Suprapubic skin (tissue), 4 donors: ENCODE results near the gene CALML5. TPM values are rescaled to one million over a fixed set of nuclear protein-coding genes. Genes with fewer than 3 reads are reported as not detected.

Experiments used
- DNase-seq, 2 donors: peaks; one replicate each; pipeline ENCODE4 v3.0.0-alpha.2; 2019; ENCODE audit warnings: low spot score in 2 of 2
- H3K27ac ChIP-seq: fragments of 200-600 bp; sonication (generic); one replicate; pipeline ENCODE4 v1.5.1; 2019
- H3K27me3 ChIP-seq: fragments of 200-600 bp; sonication (generic); one replicate; pipeline ENCODE4 v1.5.1; 2019
- H3K36me3 ChIP-seq: fragments of 200-600 bp; sonication (generic); one replicate; pipeline ENCODE4 v1.5.1; 2019
- H3K4me1 ChIP-seq: fragments of 200-600 bp; sonication (generic); one replicate; pipeline ENCODE4 v1.5.1; 2019
- H3K4me3 ChIP-seq: fragments of 200-600 bp; sonication (generic); one replicate; pipeline ENCODE4 v1.5.1; 2019; ENCODE audit warnings: mild to moderate bottlenecking
- H3K9me3 ChIP-seq: fragments of 200-600 bp; sonication (generic); one replicate; pipeline ENCODE4 v1.5.1; 2019
- EP300 ChIP-seq: sonication (generic); formaldehyde crosslinking; IDR thresholded peaks from one replicate; pipeline ENCODE4 v1.6.1; 2017; ENCODE audit warnings: antibody characterized with exemption
- POLR2A ChIP-seq, 2 donors: fragments of 450-650 bp; IDR thresholded peaks; one replicate each; pipeline ENCODE4 v1.6.1; 2017; ENCODE audit warnings: antibody characterized with exemption in 2 of 2, mild to moderate bottlenecking in 2 of 2, moderate library complexity in 2 of 2
- POLR2AphosphoS5 ChIP-seq, 3 donors: sonication (generic); formaldehyde crosslinking; IDR thresholded peaks; one replicate each; pipeline ENCODE4 v1.6.1; 2017; ENCODE audit warnings: antibody characterized with exemption in 3 of 3
- whole genome bisulfite sequencing: methylation state at CpG from one replicate; pipeline ENCODE4 v1.1.5; 2018; 5-methylcytosine and 5-hydroxymethylcytosine counted together
- total RNA-seq, 4 donors: library from RNA; depleted of rRNA; stranded (reverse); fragments of >200 nt; gene quantifications; one replicate each; pipeline ENCODE4 v1.1.0, GENCODE V29; 2016
- TF ChIP-seq, protein P1 (sequence below), 2 donors: fragments of 200-600 bp in 1 of 2; fragments of 450-650 bp in 1 of 2; sonication (generic) in 1 of 2; IDR thresholded peaks; one replicate each; pipeline ENCODE4 v1.5.1; 2016 to 2019; ENCODE audit warnings: antibody characterized with exemption in 2 of 2, mild to moderate bottlenecking in 1 of 2, moderate library complexity in 1 of 2

CALML5 gene
- total RNA-seq, 4 donors from 2014 or later, result 429 to 3,135 (median 2,230) TPM

DNA sequence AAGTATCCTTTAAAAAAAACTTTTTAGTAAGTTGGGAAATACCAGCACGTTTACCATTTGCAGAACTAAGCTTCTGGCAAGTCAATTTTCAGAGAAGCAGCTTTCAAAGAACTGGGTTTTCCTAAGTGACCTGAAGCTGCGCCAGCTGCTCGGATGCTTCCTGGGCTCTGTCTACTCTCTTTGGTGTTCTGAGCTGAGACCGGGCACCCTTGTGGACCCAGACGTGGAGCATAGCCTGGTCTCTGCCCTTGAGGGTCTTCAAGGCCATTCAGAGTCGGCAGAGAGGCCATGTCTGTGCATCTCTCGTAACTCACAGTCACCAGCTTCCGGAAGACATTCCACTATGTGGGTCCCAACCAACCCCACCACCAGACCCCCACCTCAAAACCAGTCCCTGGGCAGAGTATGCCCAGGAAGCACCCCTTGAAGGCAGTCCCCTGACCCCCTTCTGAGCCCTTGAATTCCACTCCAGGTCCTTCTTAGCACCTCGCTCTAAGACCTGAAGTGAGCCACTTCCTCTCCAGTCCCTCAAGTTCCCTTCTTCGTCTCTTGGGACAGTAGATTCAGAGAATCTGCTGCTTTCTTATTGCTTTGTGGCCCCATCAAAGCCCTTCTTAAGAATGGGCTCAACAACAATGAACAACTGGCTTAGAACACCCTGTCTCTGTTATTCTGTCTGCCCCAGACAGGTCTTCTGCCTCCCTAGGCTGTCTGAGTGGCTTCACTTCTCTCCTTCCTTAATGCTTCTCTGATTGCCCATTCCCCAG lies 8.5 kb downstream of the CALML5 start:
- Histone ChIP-seq H3K4me3 (no peak overlapping the region), H3K9me3 (no peaks in the 10 kb centered on the region), H3K27ac (no peak overlapping the region), H3K27me3 (no peaks in the 10 kb centered on the region), H3K4me1 (peaks cover 19% of the 10 kb centered on the region), H3K36me3 (no peaks in the 10 kb centered on the region)
- WGBS, result 87% methylated on average over 10 of the region's 10 CpGs
- TF ChIP-seq POLR2AphosphoS5 (IDR thresholded peaks at IDR 0.05), result no peak
- TF ChIP-seq, protein P1, sequence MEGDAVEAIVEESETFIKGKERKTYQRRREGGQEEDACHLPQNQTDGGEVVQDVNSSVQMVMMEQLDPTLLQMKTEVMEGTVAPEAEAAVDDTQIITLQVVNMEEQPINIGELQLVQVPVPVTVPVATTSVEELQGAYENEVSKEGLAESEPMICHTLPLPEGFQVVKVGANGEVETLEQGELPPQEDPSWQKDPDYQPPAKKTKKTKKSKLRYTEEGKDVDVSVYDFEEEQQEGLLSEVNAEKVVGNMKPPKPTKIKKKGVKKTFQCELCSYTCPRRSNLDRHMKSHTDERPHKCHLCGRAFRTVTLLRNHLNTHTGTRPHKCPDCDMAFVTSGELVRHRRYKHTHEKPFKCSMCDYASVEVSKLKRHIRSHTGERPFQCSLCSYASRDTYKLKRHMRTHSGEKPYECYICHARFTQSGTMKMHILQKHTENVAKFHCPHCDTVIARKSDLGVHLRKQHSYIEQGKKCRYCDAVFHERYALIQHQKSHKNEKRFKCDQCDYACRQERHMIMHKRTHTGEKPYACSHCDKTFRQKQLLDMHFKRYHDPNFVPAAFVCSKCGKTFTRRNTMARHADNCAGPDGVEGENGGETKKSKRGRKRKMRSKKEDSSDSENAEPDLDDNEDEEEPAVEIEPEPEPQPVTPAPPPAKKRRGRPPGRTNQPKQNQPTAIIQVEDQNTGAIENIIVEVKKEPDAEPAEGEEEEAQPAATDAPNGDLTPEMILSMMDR (IDR thresholded peaks at IDR 0.05), result no peak
- TF ChIP-seq POLR2A (IDR thresholded peaks at IDR 0.05), result no peak
- no peak for TF ChIP-seq EP300
- no peak for DNase-seq

DNA sequence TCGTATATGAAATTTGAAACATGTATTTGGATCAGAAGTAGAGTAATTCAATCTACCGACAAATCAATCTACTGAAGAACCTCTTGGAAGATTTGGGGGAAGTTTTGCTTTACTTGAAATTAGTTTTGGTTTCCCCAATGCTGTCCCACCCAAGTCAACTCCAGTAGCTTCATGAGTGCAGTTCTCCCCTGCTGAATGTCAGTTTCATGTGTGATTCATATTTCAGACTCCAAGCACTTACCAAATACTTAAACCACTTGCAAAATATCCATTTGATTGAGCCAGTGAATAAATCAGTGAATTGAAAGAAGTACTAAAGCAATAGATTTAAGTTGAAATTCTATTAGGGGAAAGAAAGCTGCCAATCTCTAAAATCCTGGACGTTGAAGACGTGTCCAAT lies 9.3 kb downstream of the CALML5 start:
- peak overlapping the region; percentile 92 for H3K27ac ChIP-seq
- no peak for DNase-seq
- 90% methylated on average over 4 of the region's 4 CpGs for WGBS
- H3K9me3 ChIP-seq, result no peaks in the 10 kb centered on the region
- no peaks in the 10 kb centered on the region for H3K36me3 ChIP-seq
- peaks cover 20% of the 10 kb centered on the region for H3K4me1 ChIP-seq
- H3K4me3 ChIP-seq, result no peak overlapping the region
- H3K27me3 ChIP-seq, result no peaks in the 10 kb centered on the region
- TF ChIP-seq POLR2AphosphoS5 (IDR thresholded peaks at IDR 0.05) (no peak), EP300 (no peak), POLR2A (IDR thresholded peaks at IDR 0.05) (no peak)
- TF ChIP-seq, protein P1 (IDR thresholded peaks at IDR 0.05), result no peak

DNA sequence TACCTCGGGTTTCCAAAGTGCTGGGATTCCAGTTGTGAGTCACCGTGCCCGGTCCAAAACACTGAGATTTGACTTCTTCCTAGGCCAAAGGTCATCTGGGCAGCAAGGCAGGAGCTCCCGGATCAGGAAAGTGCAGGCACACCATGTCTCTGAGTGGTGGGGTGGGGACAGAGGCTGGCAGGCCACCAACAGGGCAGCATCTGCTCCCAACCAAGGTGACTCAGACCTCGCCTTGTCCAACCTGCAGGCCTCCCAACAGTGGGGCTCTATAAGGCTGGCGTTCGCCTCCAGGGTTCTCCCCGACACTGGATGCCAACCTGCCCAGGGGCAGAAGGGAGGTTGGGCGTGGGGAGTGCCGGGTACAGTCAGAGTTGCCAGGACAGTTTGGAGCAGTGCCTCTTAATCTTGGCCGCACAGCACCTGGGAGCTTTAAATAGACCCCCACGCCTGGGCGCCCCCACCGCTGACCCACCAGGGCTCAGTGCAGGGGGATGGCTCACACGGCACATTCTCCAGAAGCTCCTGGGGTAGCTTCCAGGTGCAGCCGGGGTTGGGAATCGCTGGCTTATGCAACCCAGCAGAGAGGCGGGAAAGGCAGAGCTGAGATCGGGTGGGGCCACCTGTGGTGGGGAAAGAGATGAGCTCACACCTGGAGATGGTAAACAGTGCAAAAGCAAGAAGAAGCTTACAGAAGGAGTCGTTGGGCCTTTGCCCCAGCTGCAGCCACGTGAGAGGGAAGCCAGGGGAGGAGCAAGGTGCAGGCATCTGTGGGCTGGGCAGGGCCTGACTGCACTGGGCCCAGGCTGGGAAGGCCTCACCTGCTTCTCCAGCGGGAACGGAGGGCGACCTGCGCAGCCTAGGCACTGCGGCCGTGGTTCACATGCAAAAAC lies 10.9 kb downstream of the CALML5 start:
- 38% methylated on average over 14 of the region's 27 CpGs for WGBS
- peak; percentile 83 to 87 for DNase-seq
- peaks cover 20% of the 10 kb centered on the region for H3K4me1 ChIP-seq
- no peaks in the 10 kb centered on the region for H3K27me3 ChIP-seq
- peak overlapping the region; percentile 18 for H3K4me3 ChIP-seq
- no peaks in the 10 kb centered on the region for H3K9me3 ChIP-seq
- peak; percentile 56 to 82 (median 80) for TF ChIP-seq POLR2AphosphoS5 (IDR thresholded peaks at IDR 0.05)
- TF ChIP-seq, protein P1 (IDR thresholded peaks at IDR 0.05), result no peak
- H3K27ac ChIP-seq, result peak overlapping the region; percentile 92
- H3K36me3 ChIP-seq, result no peaks in the 10 kb centered on the region

DNA sequence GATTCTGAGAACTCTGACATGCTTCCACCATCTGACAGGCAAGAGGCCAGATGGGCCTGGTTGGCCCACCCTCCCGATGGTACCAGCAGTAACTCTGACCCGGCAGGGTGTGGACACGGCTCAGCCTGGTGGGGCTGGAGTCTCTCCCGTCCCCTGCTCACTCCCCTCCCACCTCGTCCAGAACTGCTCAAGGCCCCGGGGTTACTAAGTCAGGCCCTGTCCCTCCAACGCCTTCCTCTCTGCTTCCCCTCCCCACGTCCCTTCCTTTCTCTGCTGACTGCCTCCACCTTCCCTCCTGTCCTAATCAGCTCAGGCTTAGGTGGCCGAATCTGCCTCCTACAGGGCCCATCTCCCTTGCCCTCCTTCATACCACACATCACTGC lies 12.5 kb downstream of the CALML5 start:
- no peaks in the 10 kb centered on the region for H3K36me3 ChIP-seq
- 80% methylated on average over 9 of the region's 9 CpGs for WGBS
- peaks cover 20% of the 10 kb centered on the region for H3K4me1 ChIP-seq
- DNase-seq, result peak in 1 of 2 donors; percentile 64
- H3K4me3 ChIP-seq, result peak overlapping the region; percentile 2
- no peaks in the 10 kb centered on the region for H3K9me3 ChIP-seq
- no peaks in the 10 kb centered on the region for H3K27me3 ChIP-seq
- TF ChIP-seq POLR2A (IDR thresholded peaks at IDR 0.05) (no peak), EP300 (no peak), POLR2AphosphoS5 (IDR thresholded peaks at IDR 0.05) (no peak)
- TF ChIP-seq, protein P1 (IDR thresholded peaks at IDR 0.05), result no peak
- H3K27ac ChIP-seq, result peak overlapping the region; percentile 42
